Uterus (tissue), 2 donors: ENCODE measurements around the gene LENEP.

ENCODE experiments used
- POLR2A ChIP-seq, 2 donors: fragments of 450-650 bp; IDR thresholded peaks; one replicate each; pipeline ENCODE4 v1.6.1; 2016; ENCODE audit warnings: antibody characterized with exemption in 2 of 2, mild to moderate bottlenecking in 1 of 2, moderate library complexity in 1 of 2
- TF ChIP-seq, protein P1 (sequence below), 4 experiments: fragments of 200-600 bp in 2 of 4; fragments of 450-650 bp in 2 of 4; sonication (generic) in 2 of 4; IDR thresholded peaks; one replicate each; pipeline ENCODE4 v1.5.1; 2016 to 2019; ENCODE audit warnings: antibody characterized with exemption in 4 of 4, mild to moderate bottlenecking in 2 of 4, moderate library complexity in 1 of 4

DNA sequence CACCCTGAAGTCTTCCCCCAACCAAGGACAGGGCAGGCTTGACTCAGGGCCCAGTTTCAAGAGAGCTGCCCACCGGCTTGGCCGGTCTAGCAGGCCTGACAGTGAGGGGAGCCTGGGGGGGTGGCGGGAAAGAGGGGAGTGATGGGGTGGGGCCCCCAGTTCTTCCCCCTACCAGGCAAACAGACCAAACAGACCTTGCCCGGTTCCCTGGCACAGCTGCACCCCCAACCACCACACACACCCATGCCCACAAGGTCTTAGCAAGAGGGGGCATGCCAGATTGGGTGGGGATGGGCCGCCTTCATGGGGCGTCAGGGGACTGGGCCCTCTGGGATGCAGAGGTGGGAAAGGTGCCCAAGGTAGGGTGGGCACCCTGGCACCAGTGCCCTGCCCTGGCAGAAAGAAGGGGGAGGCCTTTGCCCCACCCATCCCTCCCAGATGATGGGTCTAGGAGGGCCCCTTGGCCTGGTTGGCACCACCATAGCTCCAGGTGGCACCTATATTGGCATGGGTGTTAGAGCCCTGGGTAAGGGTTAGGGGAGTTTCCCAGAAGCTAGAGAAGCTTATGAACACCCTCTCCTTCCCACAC is 18.1 kb downstream of the LENEP start:
- TF ChIP-seq, protein P1, sequence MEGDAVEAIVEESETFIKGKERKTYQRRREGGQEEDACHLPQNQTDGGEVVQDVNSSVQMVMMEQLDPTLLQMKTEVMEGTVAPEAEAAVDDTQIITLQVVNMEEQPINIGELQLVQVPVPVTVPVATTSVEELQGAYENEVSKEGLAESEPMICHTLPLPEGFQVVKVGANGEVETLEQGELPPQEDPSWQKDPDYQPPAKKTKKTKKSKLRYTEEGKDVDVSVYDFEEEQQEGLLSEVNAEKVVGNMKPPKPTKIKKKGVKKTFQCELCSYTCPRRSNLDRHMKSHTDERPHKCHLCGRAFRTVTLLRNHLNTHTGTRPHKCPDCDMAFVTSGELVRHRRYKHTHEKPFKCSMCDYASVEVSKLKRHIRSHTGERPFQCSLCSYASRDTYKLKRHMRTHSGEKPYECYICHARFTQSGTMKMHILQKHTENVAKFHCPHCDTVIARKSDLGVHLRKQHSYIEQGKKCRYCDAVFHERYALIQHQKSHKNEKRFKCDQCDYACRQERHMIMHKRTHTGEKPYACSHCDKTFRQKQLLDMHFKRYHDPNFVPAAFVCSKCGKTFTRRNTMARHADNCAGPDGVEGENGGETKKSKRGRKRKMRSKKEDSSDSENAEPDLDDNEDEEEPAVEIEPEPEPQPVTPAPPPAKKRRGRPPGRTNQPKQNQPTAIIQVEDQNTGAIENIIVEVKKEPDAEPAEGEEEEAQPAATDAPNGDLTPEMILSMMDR (IDR thresholded peaks at IDR 0.05) = no peak
- no peak for TF ChIP-seq POLR2A (IDR thresholded peaks at IDR 0.05)
